22Rv1 (cell line): ENCODE data around the gene FASTK.

Experiments
- CTCF ChIP-seq: fragments of 450-650 bp; IDR thresholded peaks from 2 replicates; pipeline ENCODE4 v1.5.1; 2017; ENCODE audit warnings: mild to moderate bottlenecking
- ZFX ChIP-seq: fragments of 450-650 bp; IDR thresholded peaks from 2 replicates; pipeline ENCODE4 v1.6.1; 2017; ENCODE audit warnings: antibody characterized with exemption, borderline replicate concordance

- no peak for TF ChIP-seq CTCF
- no peak for TF ChIP-seq ZFX
Measured at GRCh38 chr7:151047976-151048815, 32.4 kb downstream of the FASTK start, which contains the start of gene ASIC3.
